ENCODE measurements around the gene DCTN1.

DCTN1 gene

GRCh38 chr2:74418312-74418711, 38.2 kb upstream of the DCTN1 start:
- no peak for TF ChIP-seq CTCF (IDR thresholded peaks at IDR 0.05; ENCODE audit: low read depth, low read length, missing control alignments)
- in situ Hi-C loops (cut with HindIII; ENCODE audit: low sequenced_read_pairs): no loop called here
- no peak overlapping the region for H3K4me3 ChIP-seq (ENCODE audit: low read depth, low read length)
- no peak for DNase-seq (ENCODE audit: low read depth)

- no peak overlapping the region for H3K4me3 ChIP-seq (ENCODE audit: low read depth, low read length)
- DNase-seq (ENCODE audit: low read depth): no peak
- in situ Hi-C loops (cut with HindIII; ENCODE audit: low sequenced_read_pairs): no loop called here
- no peak for TF ChIP-seq CTCF (IDR thresholded peaks at IDR 0.05; ENCODE audit: low read depth, low read length, missing control alignments)
Observed at GRCh38 chr2:74417763-74418162, 37.7 kb upstream of the DCTN1 start.

- no peak overlapping the region for H3K4me3 ChIP-seq (ENCODE audit: low read depth, low read length)
- no peak for TF ChIP-seq CTCF (IDR thresholded peaks at IDR 0.05; ENCODE audit: low read depth, low read length, missing control alignments)
- in situ Hi-C loops (cut with HindIII; ENCODE audit: low sequenced_read_pairs): no loop called here
- DNase-seq (ENCODE audit: low read depth): no peak
Observed at GRCh38 chr2:74417197-74417596, 37.1 kb upstream of the DCTN1 start.

GRCh38 chr2:74416778-74417177, 36.7 kb upstream of the DCTN1 start:
- in situ Hi-C loops (cut with HindIII; ENCODE audit: low sequenced_read_pairs): no loop called here
- TF ChIP-seq CTCF (IDR thresholded peaks at IDR 0.05; ENCODE audit: low read depth, low read length, missing control alignments): no peak
- DNase-seq (ENCODE audit: low read depth): no peak
- no peak overlapping the region for H3K4me3 ChIP-seq (ENCODE audit: low read depth, low read length)

GRCh38 chr2:74415762-74416395, 35.8 kb upstream of the DCTN1 start:
- DNase-seq (ENCODE audit: low read depth): no peak
- no peak for TF ChIP-seq CTCF (IDR thresholded peaks at IDR 0.05; ENCODE audit: low read depth, low read length, missing control alignments)
- in situ Hi-C loops (cut with HindIII; ENCODE audit: low sequenced_read_pairs): no loop called here
- peak overlapping the region; percentile 34 for H3K4me3 ChIP-seq (ENCODE audit: low read depth, low read length)

GRCh38 chr2:74414881-74415761, 35.0 kb upstream of the DCTN1 start:
- peak overlapping the region; percentile 34 for H3K4me3 ChIP-seq (ENCODE audit: low read depth, low read length)
- DNase-seq (ENCODE audit: low read depth): no peak
- in situ Hi-C loops (cut with HindIII; ENCODE audit: low sequenced_read_pairs): no loop called here
- peak; percentile 16 for TF ChIP-seq CTCF (IDR thresholded peaks at IDR 0.05; ENCODE audit: low read depth, low read length, missing control alignments)
